IMR-90 (cell line): ENCODE data around the gene CHPF2. TPM values are rescaled to one million over a fixed set of nuclear protein-coding genes. Genes with fewer than 3 reads are reported as not detected.

Experiments used
- ATAC-seq: fragments of 200-7000 bp; cut with Tn5 transposase; 2 replicates; pipeline ENCODE4 v1.9.1; 2020; ENCODE audit warnings: low read depth, mild to moderate bottlenecking, moderate library complexity
- BruUV-seq: library from RNA; stranded (reverse); fragments of 400-500 nt; replicated peaks from 2 replicates; lab custom pipeline; 2021; lab: Mats Ljungman, UMichigan
- CTCF ChIA-PET: fragments of 300-600 bp; formaldehyde crosslinking; extraction: SDS; loops from one replicate; lab custom pipeline; 2021; ENCODE audit warnings: antibody characterized with exemption; lab: Yijun Ruan, JAX
- POLR2A ChIA-PET: fragments of 300-600 bp; sonication (Branson Sonifier 250); formaldehyde crosslinking; loops from one replicate; lab custom pipeline; 2022; ENCODE audit warnings: antibody characterized with exemption; ENCODE audit not compliant: unreplicated experiment; lab: Charles Lee
- DNase-seq: peaks from one replicate; pipeline ENCODE4 v3.0.0; 2013
- H2AFZ ChIP-seq: replicated peaks from 2 replicates; pipeline ENCODE3; 2013; ENCODE audit warnings: low read length, mild to moderate bottlenecking; ENCODE audit not compliant: poor library complexity
- H2AK5ac ChIP-seq: 2 replicates; pipeline ENCODE4 v1.6.1; 2013; ENCODE audit warnings: low read depth, low read length, inconsistent platforms
- H2AK9ac ChIP-seq: replicated peaks from 2 replicates; pipeline ENCODE3; 2013; ENCODE audit warnings: mild to moderate bottlenecking, low read depth, low read length, moderate library complexity; ENCODE audit not compliant: poor library complexity
- H2BK120ac ChIP-seq: 2 replicates; pipeline ENCODE4 v1.6.1; 2013; ENCODE audit warnings: low read depth, low read length, inconsistent platforms
- H2BK15ac ChIP-seq: 3 replicates; pipeline ENCODE4 v1.6.1; 2013; ENCODE audit warnings: low read depth, low read length, inconsistent platforms
- H2BK20ac ChIP-seq: 2 replicates; pipeline ENCODE4 v1.6.1; 2013; ENCODE audit warnings: low read depth, mild to moderate bottlenecking, inconsistent platforms, low read length, moderate library complexity
- H2BK5ac ChIP-seq: 2 replicates; pipeline ENCODE4 v1.6.1; 2013; ENCODE audit warnings: mild to moderate bottlenecking, low read depth, low read length, inconsistent platforms; ENCODE audit not compliant: poor library complexity, severe bottlenecking
- H3K14ac ChIP-seq: replicated peaks from 2 replicates; pipeline ENCODE4 v1.6.1; 2013; ENCODE audit warnings: low read depth, low read length, inconsistent platforms
- H3K18ac ChIP-seq: 2 replicates; pipeline ENCODE4 v1.6.1; 2013; ENCODE audit warnings: low read depth, low read length, control low read depth
- H3K23ac ChIP-seq: 2 replicates; pipeline ENCODE4 v1.6.1; 2013; ENCODE audit warnings: low read depth, low read length, inconsistent platforms
- H3K27ac ChIP-seq: 2 replicates; pipeline ENCODE4 v1.5.1; 2013; ENCODE audit warnings: mild to moderate bottlenecking, control low read depth, low read length; ENCODE audit not compliant: insufficient read depth
- H3K27me3 ChIP-seq: 2 replicates; pipeline ENCODE4 v1.6.1; 2013; ENCODE audit warnings: low read length; ENCODE audit not compliant: control insufficient read depth, insufficient read depth
- H3K36me3 ChIP-seq: 2 replicates; pipeline ENCODE4 v1.6.1; 2013; ENCODE audit warnings: low read length, mixed read lengths; ENCODE audit not compliant: control insufficient read depth, insufficient read depth
- H3K4ac ChIP-seq: 2 replicates; pipeline ENCODE4 v1.6.1; 2013; ENCODE audit warnings: low read depth, low read length, inconsistent platforms
- H3K4me1 ChIP-seq: 2 replicates; pipeline ENCODE4 v1.6.1; 2013; ENCODE audit warnings: low read length, mixed read lengths; ENCODE audit not compliant: control insufficient read depth, insufficient read depth
- H3K4me2 ChIP-seq: 2 replicates; pipeline ENCODE4 v1.6.1; 2013; ENCODE audit warnings: low read depth, mild to moderate bottlenecking, control low read depth, low read length, moderate library complexity
- H3K4me3 ChIP-seq: 2 replicates; pipeline ENCODE4 v1.5.1; 2013; ENCODE audit warnings: low read depth, mild to moderate bottlenecking, control low read depth, low read length, moderate library complexity; ENCODE audit not compliant: insufficient read depth
- H3K56ac ChIP-seq: 2 replicates; pipeline ENCODE4 v1.6.1; 2013; ENCODE audit warnings: low read length, inconsistent platforms; ENCODE audit not compliant: insufficient read depth; ENCODE audit errors: extremely low read depth
- H3K79me1 ChIP-seq, 2 experiments: 2 replicates each; pipeline ENCODE4 v1.6.1; 2013; ENCODE audit warnings: low read length in 2 of 2, inconsistent platforms in 1 of 2, low read depth in 1 of 2
- H3K9ac ChIP-seq: 2 replicates; pipeline ENCODE4 v1.6.1; 2013; ENCODE audit warnings: low read depth, low read length, control low read depth
- H3K9me1 ChIP-seq: 2 replicates; pipeline ENCODE4 v1.6.1; 2013; ENCODE audit warnings: low read length, inconsistent platforms; ENCODE audit not compliant: insufficient read depth
- H3K9me3 ChIP-seq: 2 replicates; pipeline ENCODE4 v1.6.1; 2013; ENCODE audit warnings: low read length; ENCODE audit not compliant: control insufficient read depth, insufficient read depth
- H4K20me1 ChIP-seq: 2 replicates; pipeline ENCODE4 v1.6.1; 2013; ENCODE audit warnings: low read length, inconsistent platforms; ENCODE audit not compliant: insufficient read depth
- H4K5ac ChIP-seq: 2 replicates; pipeline ENCODE4 v1.6.1; 2013; ENCODE audit warnings: mild to moderate bottlenecking, low read depth, low read length, control low read depth
- H4K8ac ChIP-seq, 2 experiments: 2 replicates each; pipeline ENCODE4 v1.6.1; 2013; ENCODE audit warnings: low read depth in 2 of 2, low read length in 2 of 2, control low read depth in 1 of 2, inconsistent platforms in 1 of 2
- H4K91ac ChIP-seq: 2 replicates; pipeline ENCODE4 v1.6.1; 2013; ENCODE audit warnings: low read depth, low read length, inconsistent platforms; ENCODE audit not compliant: insufficient read depth
- BHLHE40 ChIP-seq: fragments of 150-350 bp; IDR thresholded peaks from 2 replicates; pipeline ENCODE4 v1.6.1; 2016; ENCODE audit warnings: mild to moderate bottlenecking, low read depth, low read length
- CEBPB ChIP-seq: IDR thresholded peaks from 2 replicates; pipeline ENCODE4 v1.6.1; 2012; ENCODE audit warnings: low read depth, low read length, improper control_type of control experiment
- CHD1 ChIP-seq: IDR thresholded peaks from 2 replicates; pipeline ENCODE4 v1.6.1; 2012; ENCODE audit warnings: low read depth, low read length, improper control_type of control experiment
- CTCF ChIP-seq: conservative IDR thresholded peaks from 2 replicates; pipeline ENCODE4 v1.5.1; 2012; ENCODE audit warnings: mild to moderate bottlenecking, low read depth, low read length, improper control_type of control experiment
- ELK1 ChIP-seq: fragments of 150-350 bp; IDR thresholded peaks from 2 replicates; pipeline ENCODE4 v1.6.1; 2016; ENCODE audit warnings: low read depth, mild to moderate bottlenecking, low read length, moderate library complexity, borderline replicate concordance
- FOS ChIP-seq: fragments of 150-350 bp; IDR thresholded peaks from 2 replicates; pipeline ENCODE4 v1.6.1; 2016; ENCODE audit warnings: low read depth, low read length
- MAFK ChIP-seq: IDR thresholded peaks from 2 replicates; pipeline ENCODE4 v1.6.1; 2012; ENCODE audit warnings: low read depth, low read length, improper control_type of control experiment
- MAZ ChIP-seq: IDR thresholded peaks from 2 replicates; pipeline ENCODE4 v1.6.1; 2012; ENCODE audit warnings: low read depth, mild to moderate bottlenecking, low read length, improper control_type of control experiment, moderate library complexity, borderline replicate concordance
- MXI1 ChIP-seq: IDR thresholded peaks from 2 replicates; pipeline ENCODE4 v1.6.1; 2012; ENCODE audit warnings: low read depth, mild to moderate bottlenecking, low read length, moderate library complexity, borderline replicate concordance
- NFE2L2 ChIP-seq: fragments of 150-350 bp; IDR thresholded peaks from 2 replicates; pipeline ENCODE4 v1.6.1; 2016; ENCODE audit warnings: low read depth, mild to moderate bottlenecking, low read length
- POLR2A ChIP-seq: IDR thresholded peaks from 2 replicates; pipeline ENCODE4 v1.6.1; 2012; ENCODE audit warnings: mild to moderate bottlenecking, low read depth, low read length
- RAD21 ChIP-seq: IDR thresholded peaks from 2 replicates; pipeline ENCODE4 v1.6.1; 2012; ENCODE audit warnings: low read length, improper control_type of control experiment
- RCOR1 ChIP-seq: IDR thresholded peaks from 2 replicates; pipeline ENCODE4 v1.6.1; 2012; ENCODE audit warnings: mild to moderate bottlenecking, low read length, improper control_type of control experiment; ENCODE audit not compliant: insufficient replicate concordance
- RFX5 ChIP-seq: IDR thresholded peaks from 2 replicates; pipeline ENCODE4 v1.8.0; 2012; ENCODE audit warnings: low read depth, mild to moderate bottlenecking, low read length, moderate library complexity
- SMC3 ChIP-seq: fragments of 150-350 bp; IDR thresholded peaks from 2 replicates; pipeline ENCODE4 v1.6.1; 2016; ENCODE audit warnings: low read depth, mild to moderate bottlenecking, antibody characterized with exemption, low read length, moderate library complexity
- USF2 ChIP-seq: fragments of 150-350 bp; IDR thresholded peaks from 2 replicates; pipeline ENCODE4 v1.6.1; 2017; ENCODE audit warnings: mild to moderate bottlenecking, antibody characterized with exemption, low read length, low read depth
- WGBS, 2 experiments: methylation state at CpG; one replicate each; pipeline versions ENCODE4 v1.1.5 to v1.1.7; 2013; ENCODE audit warnings: missing lambda C conversion rate in 2 of 2; ENCODE audit not compliant: insufficient read length in 1 of 2; ENCODE audit errors: extremely low coverage in 2 of 2; 5-methylcytosine and 5-hydroxymethylcytosine counted together
- dilution Hi-C: fragments of 300-500 bp; cut with HindIII; formaldehyde crosslinking; loops from one replicate; pipeline ENCODE4 v1.14.3; 2018; ENCODE audit warnings: low sequenced_read_pairs; ENCODE audit not compliant: unreplicated experiment
- in situ Hi-C: fragments of 300-500 bp; cut with MboI; formaldehyde crosslinking; loops from 3 replicates; pipeline ENCODE4 v1.14.3; 2019; ENCODE audit warnings: low sequenced_read_pairs, inconsistent platforms, mixed read lengths
- intact Hi-C: fragments of 100-400 bp; cut with micrococcal nuclease; formaldehyde crosslinking; loops from 2 replicates; pipeline ENCODE4 v1.10.0; 2022
- polyA plus RNA-seq, 3 experiments: library from polyadenylated mRNA; depleted of rRNA; stranded (reverse); fragments of >200 nt; gene quantifications; 2 replicates each; pipeline ENCODE4 v1.2.3, GENCODE V29; 2012; ENCODE audit warnings: low replicate concordance in 1 of 3
- total RNA-seq: library from RNA; depleted of rRNA; stranded (reverse); fragments of >200 nt; gene quantifications from 2 replicates; pipeline ENCODE4 v1.2.3, GENCODE V29; 2012

The CHPF2 gene
- total and polyA plus RNA-seq, 2 of the 4 experiments (the other 2 are of a cell fraction): 26.2 to 77.0 TPM

GRCh38 chr7:151280388-151281019, 48.2 kb downstream of the CHPF2 start:
- Histone ChIP-seq H2AFZ (no peak overlapping the region), H3K79me1 (no peaks in the 10 kb centered on the region), H4K5ac (no peak overlapping the region), H2BK20ac (no peak overlapping the region), H4K20me1 (no peaks in the 10 kb centered on the region), H3K23ac (no peak overlapping the region), H3K9me1 (no peaks in the 10 kb centered on the region), H3K27me3 (peaks cover 38% of the 10 kb centered on the region), H3K27ac (no peak overlapping the region), H3K9me3 (peaks cover 2% of the 10 kb centered on the region), H2AK5ac (no peak overlapping the region), H3K4ac (no peak overlapping the region), H3K14ac (no peak overlapping the region), H4K8ac (no peak overlapping the region), H3K4me3 (no peak overlapping the region), H4K91ac (no peak overlapping the region), H3K9ac (no peak overlapping the region), H2BK15ac (no peak overlapping the region), H2BK120ac (no peak overlapping the region), H2AK9ac (no peak overlapping the region), H2BK5ac (no peak overlapping the region), H3K4me1 (peaks cover 3% of the 10 kb centered on the region; the same call in 1 of the 2 replicates), H3K56ac (no peak overlapping the region), H3K36me3 (no peaks in the 10 kb centered on the region), H3K18ac (no peak overlapping the region), H3K4me2 (no peak overlapping the region)
- no peak for TF ChIP-seq RAD21
- no peak for TF ChIP-seq RCOR1
- no peak for TF ChIP-seq USF2
- no peak for TF ChIP-seq MXI1
- no peak for TF ChIP-seq RFX5
- no peak for TF ChIP-seq BHLHE40
- TF ChIP-seq CTCF: no peak
- TF ChIP-seq POLR2A: no peak
- TF ChIP-seq MAFK: no peak
- TF ChIP-seq MAZ: no peak
- no peak for TF ChIP-seq SMC3
- no peak for TF ChIP-seq FOS
- no peak for TF ChIP-seq ELK1
- no peak for TF ChIP-seq CHD1
- TF ChIP-seq NFE2L2: no peak
- TF ChIP-seq CEBPB: no peak
- 60% methylated on average over 4 of the region's 9 CpGs; no CpG with 5 or more reads in 1 of the 2 experiments for WGBS, 2 experiments
- no TSS peak for BruUV-seq
- POLR2A ChIA-PET: no interaction called here
- intact Hi-C loops: no loop called here
- CTCF ChIA-PET: no interaction called here
- dilution Hi-C loops: no loop called here
- in situ Hi-C loops: no loop called here
- no peak for ATAC-seq
- no peak for DNase-seq
